OCI-LY1 (cell line): ENCODE data around the gene NFATC2IP.

Experiments
- H2AFZ ChIP-seq: fragments of 200-600 bp; sonication (generic), shearing (Covaris generic); 2 replicates; pipeline ENCODE4 v1.6.0; 2014; ENCODE audit warnings: antibody characterized with exemption, mild to moderate bottlenecking, low read length
- H3F3A ChIP-seq: fragments of 200-600 bp; sonication (generic), shearing (Covaris generic); 2 replicates; pipeline ENCODE4 v1.6.0; 2014; ENCODE audit warnings: mild to moderate bottlenecking, antibody characterized with exemption, low read length, moderate library complexity; ENCODE audit not compliant: insufficient read depth
- H3K27ac ChIP-seq: fragments of 200-600 bp; sonication (generic); 2 replicates; pipeline ENCODE4 v1.5.1; 2014; ENCODE audit warnings: low read length, mixed run types, mild to moderate bottlenecking, low read depth; ENCODE audit not compliant: poor library complexity, severe bottlenecking
- H3K27me3 ChIP-seq: fragments of 200-600 bp; sonication (generic); 2 replicates; pipeline ENCODE4 v1.6.0; 2014; ENCODE audit warnings: antibody characterized with exemption, mild to moderate bottlenecking, low read length, moderate library complexity; ENCODE audit not compliant: insufficient read depth
- H3K36me3 ChIP-seq: fragments of 200-600 bp; sonication (generic); 2 replicates; pipeline ENCODE4 v1.6.1; 2014; ENCODE audit warnings: mild to moderate bottlenecking, antibody characterized with exemption, low read length, moderate library complexity, mixed read lengths; ENCODE audit not compliant: insufficient read depth
- H3K4me1 ChIP-seq: fragments of 200-600 bp; sonication (generic); 2 replicates; pipeline ENCODE4 v1.5.1; 2014; ENCODE audit warnings: mild to moderate bottlenecking, low read length, moderate library complexity; ENCODE audit not compliant: insufficient read depth, severe bottlenecking
- H3K4me2 ChIP-seq: fragments of 200-600 bp; sonication (generic), shearing (Covaris generic); 2 replicates; pipeline ENCODE4 v1.6.1; 2014; ENCODE audit warnings: low read length
- H3K4me3 ChIP-seq: fragments of 200-600 bp; sonication (generic); 2 replicates; pipeline ENCODE4 v1.5.1; 2014; ENCODE audit warnings: low read length, low read depth, mild to moderate bottlenecking, mixed read lengths; ENCODE audit not compliant: poor library complexity, severe bottlenecking
- H3K79me2 ChIP-seq: fragments of 200-600 bp; shearing (Covaris generic); 2 replicates; pipeline ENCODE4 v1.6.1; 2016; ENCODE audit warnings: mixed run types, low read length, mixed read lengths; ENCODE audit not compliant: insufficient read depth
- H3K9ac ChIP-seq: fragments of 200-600 bp; sonication (generic), shearing (Covaris generic); 2 replicates; pipeline ENCODE4 v1.6.1; 2014; ENCODE audit warnings: mild to moderate bottlenecking, low read length, mixed read lengths
- H3K9me2 ChIP-seq: fragments of 200-600 bp; sonication (generic), shearing (Covaris generic); 2 replicates; pipeline ENCODE4 v1.6.1; 2014; ENCODE audit warnings: low read depth, mild to moderate bottlenecking, low read length, mixed read lengths
- H3K9me3 ChIP-seq: fragments of 200-600 bp; shearing (Covaris generic); 2 replicates; pipeline ENCODE4 v1.6.1; 2014; ENCODE audit warnings: low read length, mixed read lengths
- H4K20me1 ChIP-seq: fragments of 200-600 bp; sonication (generic), shearing (Covaris generic); 2 replicates; pipeline ENCODE4 v1.6.0; 2016; ENCODE audit warnings: mild to moderate bottlenecking, low read length; ENCODE audit not compliant: insufficient read depth
- CTCF ChIP-seq: fragments of 200-600 bp; sonication (generic), shearing (Covaris generic); IDR thresholded peaks from 2 replicates; pipeline ENCODE4 v1.5.1; 2017; ENCODE audit warnings: mild to moderate bottlenecking, antibody characterized with exemption, low read length, moderate library complexity, mixed read lengths
- EZH2 ChIP-seq: fragments of 200-600 bp; sonication (generic), shearing (Covaris generic); IDR thresholded peaks from 2 replicates; pipeline ENCODE4 v1.8.0; 2017; ENCODE audit warnings: borderline replicate concordance, mixed run types, mild to moderate bottlenecking, antibody characterized with exemption, low read length, moderate library complexity, mixed read lengths

Gene NFATC2IP

DNA sequence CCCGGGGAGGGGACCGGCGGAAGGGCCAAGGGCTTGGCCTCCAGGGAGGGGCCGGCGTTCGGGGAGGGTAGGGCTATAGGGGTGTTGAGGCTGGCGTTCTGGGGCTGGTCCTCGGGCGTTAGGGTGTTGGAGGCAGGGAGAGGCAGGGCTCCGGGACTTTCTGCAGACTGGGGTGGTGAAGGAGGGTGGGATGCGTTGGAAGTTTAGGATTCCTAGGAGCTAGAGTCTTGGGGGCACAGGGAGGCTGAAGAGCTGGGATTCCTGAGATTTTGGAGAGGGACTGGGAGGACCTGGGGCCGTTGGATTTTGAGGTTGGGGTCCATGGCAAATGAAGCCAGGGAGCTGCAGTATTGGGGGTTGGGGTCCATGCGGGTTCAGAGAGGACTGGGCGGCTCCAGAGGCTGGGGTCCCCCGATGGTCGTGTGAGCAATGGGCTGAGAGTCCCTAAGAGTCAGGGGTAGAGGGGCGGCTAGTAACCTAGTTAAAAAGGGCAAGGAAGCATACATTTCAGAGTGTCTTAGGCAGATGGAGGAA lies 740 bp downstream of the NFATC2IP start:
- H3K27me3 ChIP-seq = no peaks in the 10 kb centered on the region
- peaks cover 15% of the 10 kb centered on the region for H3K79me2 ChIP-seq
- H4K20me1 ChIP-seq = no peaks in the 10 kb centered on the region
- H3K27ac ChIP-seq = no peak overlapping the region
- H3K4me1 ChIP-seq = peaks cover 17% of the 10 kb centered on the region
- no peak overlapping the region for H2AFZ ChIP-seq
- peaks cover 45% of the 10 kb centered on the region for H3K36me3 ChIP-seq
- no peaks in the 10 kb centered on the region for H3K9me2 ChIP-seq
- H3F3A ChIP-seq = 0 out of 2 replicates have a peak, but pooled peaks cover 3% of the 10 kb centered on the region
- peak overlapping the region; percentile 82 for H3K4me3 ChIP-seq
- H3K4me2 ChIP-seq = peak overlapping the region; percentile 82
- H3K9ac ChIP-seq = peak overlapping the region; percentile 90
- TF ChIP-seq CTCF (no peak), EZH2 (no peak)
- H3K9me3 ChIP-seq = no peaks in the 10 kb centered on the region

- TF ChIP-seq EZH2 = no peak
- no peak for TF ChIP-seq CTCF
- Histone ChIP-seq H3K9me3 (no peaks in the 10 kb centered on the region), H3K9me2 (no peaks in the 10 kb centered on the region), H3K9ac (no peak overlapping the region), H3K36me3 (peaks cover 95% of the 10 kb centered on the region), H3F3A (no peaks in the 10 kb centered on the region), H3K4me3 (no peak overlapping the region), H3K4me2 (no peak overlapping the region), H4K20me1 (no peaks in the 10 kb centered on the region), H3K4me1 (no peaks in the 10 kb centered on the region), H3K27me3 (no peaks in the 10 kb centered on the region), H2AFZ (no peak overlapping the region), H3K27ac (no peak overlapping the region), H3K79me2 (no peaks in the 10 kb centered on the region)
These were observed 7.5 kb downstream of the NFATC2IP start for GRCh38 chr16:28958216-28958615.

DNA sequence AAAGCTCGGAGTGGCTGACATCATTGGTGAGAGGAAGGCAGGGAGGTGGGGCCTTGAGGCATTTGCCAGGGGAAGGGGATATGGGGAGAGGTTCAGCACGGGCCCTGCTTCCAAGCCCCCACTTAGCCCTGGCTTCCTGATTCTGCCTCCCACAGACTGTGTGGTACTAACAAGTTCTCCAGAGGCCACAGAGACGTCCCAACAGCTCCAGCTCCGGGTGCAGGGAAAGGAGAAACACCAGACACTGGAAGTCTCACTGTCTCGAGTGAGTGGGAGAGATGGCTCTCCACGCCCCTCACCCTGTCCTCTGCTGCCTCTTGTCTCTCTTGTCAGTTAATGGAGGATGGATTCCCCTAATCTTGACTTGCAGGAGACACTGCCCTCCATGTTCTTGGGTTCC lies 8.1 kb downstream of the NFATC2IP start:
- Histone ChIP-seq H3F3A (no peaks in the 10 kb centered on the region), H4K20me1 (no peaks in the 10 kb centered on the region), H3K4me2 (no peak overlapping the region), H2AFZ (no peak overlapping the region), H3K9me2 (no peaks in the 10 kb centered on the region), H3K9me3 (no peaks in the 10 kb centered on the region), H3K4me1 (no peaks in the 10 kb centered on the region), H3K9ac (no peak overlapping the region), H3K36me3 (peaks cover 95% of the 10 kb centered on the region), H3K79me2 (no peaks in the 10 kb centered on the region), H3K27ac (no peak overlapping the region), H3K4me3 (no peak overlapping the region), H3K27me3 (no peaks in the 10 kb centered on the region)
- TF ChIP-seq EZH2 (no peak), CTCF (no peak)
